ENCODE measurements around the gene SLC25A36. TPM values are rescaled to one million over a fixed set of nuclear protein-coding genes. Genes with fewer than 3 reads are reported as not detected.

The SLC25A36 gene
- total and polyA plus RNA-seq, 2 donors (not counting 1 experiment from before 2014, with no cell fraction given): 29.3 to 76.0 TPM

DNA sequence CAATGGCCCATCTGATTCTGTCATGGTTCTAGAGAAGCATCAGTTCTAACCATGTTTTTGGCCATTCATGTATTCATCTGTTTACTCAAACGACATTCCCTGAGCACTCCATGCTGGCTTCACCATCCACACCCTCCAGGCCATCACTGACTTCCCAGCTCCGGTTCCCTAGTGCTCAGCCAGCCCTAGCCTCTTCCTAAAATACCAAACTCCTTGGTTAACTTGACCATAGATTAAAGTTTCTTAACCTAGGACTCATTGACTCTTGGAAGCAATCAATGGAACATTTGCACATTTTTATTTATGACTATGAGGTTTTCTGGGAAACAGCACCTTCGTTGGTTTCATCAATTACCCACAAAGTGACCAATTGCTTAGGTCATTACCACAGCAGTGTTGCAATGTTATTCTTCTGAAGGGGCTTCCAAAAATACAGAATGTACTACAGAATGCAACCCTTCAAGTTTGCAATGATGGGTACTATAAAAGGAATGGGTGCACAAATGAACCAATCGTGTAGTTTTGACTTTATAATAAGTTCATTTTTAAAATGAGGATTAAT, 27.2 kb upstream of the SLC25A36 start:
- Histone ChIP-seq H3K9ac (ENCODE audit: low read length) (no peak overlapping the region), H3K79me2 (ENCODE audit: control insufficient read depth, insufficient read depth, low read length) (no peaks in the 10 kb centered on the region), H4K20me1 (ENCODE audit: control insufficient read depth, insufficient read depth, low read length, poor library complexity, severe bottlenecking) (no peaks in the 10 kb centered on the region), H3K36me3 (replicated peaks in 1 of 2; ENCODE audit: control extremely low read depth in 1 of 2, control insufficient read depth in 1 of 2, extremely low read depth in 1 of 2, insufficient read depth in 2 of 2, low read length in 1 of 2) (no peaks in the 10 kb centered on the region), H3K27me3 (replicated peaks in 1 of 4; ENCODE audit: control extremely low read depth in 1 of 4, control insufficient read depth in 3 of 4, insufficient read depth in 4 of 4, low read length in 3 of 4) (peaks cover 0 to 3% (median 0%) of the 10 kb centered on the region in 4 experiments), H3K4me1 (ENCODE audit: control insufficient read depth in 2 of 2, insufficient read depth in 2 of 2, low read length in 2 of 2) (no peaks in the 10 kb centered on the region), H3K27ac (ENCODE audit: low read length in 2 of 2) (no peak overlapping the region), H3K4me3 (ENCODE audit: control extremely low read depth in 1 of 5, extremely low read depth in 1 of 5, insufficient read depth in 1 of 5, low read depth in 2 of 5, low read length in 4 of 5) (no peak overlapping the region), H3K4me2 (replicated peaks; ENCODE audit: low read depth, low read length, poor library complexity, severe bottlenecking) (no peak overlapping the region), H3K9me3 (ENCODE audit: control extremely low read depth in 1 of 3, control insufficient read depth in 2 of 3, insufficient read depth in 1 of 3, low read length in 2 of 3) (no peaks in the 10 kb centered on the region), H2AFZ (ENCODE audit: insufficient read depth, low read depth, low read length, poor library complexity, severe bottlenecking) (no peak overlapping the region)
- DNase-seq (no peak), ATAC-seq (ENCODE audit: low read depth) (no peak)
- intact Hi-C loops (cut with micrococcal nuclease): no loop called here
- Mint-ChIP-seq H3K27me3 (peaks cover 38% of the 10 kb centered on the region), H3K9me3 (ENCODE audit: insufficient read depth) (no peaks in the 10 kb centered on the region), H3K4me1 (no peaks in the 10 kb centered on the region), H3K27ac (no peak overlapping the region), H3K4me3 (no peak overlapping the region)
- ChIA-PET CTCF (no interaction called here), POLR2A (no interaction called here)
- TF ChIP-seq CTCF (IDR thresholded peaks at IDR 0.05): no peak
- no peak for TF ChIP-seq EZH2 (IDR thresholded peaks at IDR 0.05; ENCODE audit: borderline replicate concordance, insufficient read depth, low read depth, low read length, poor library complexity, severe bottlenecking)
- 79% methylated on average over 2 of the region's 4 CpGs for WGBS (ENCODE audit: insufficient coverage)

DNA sequence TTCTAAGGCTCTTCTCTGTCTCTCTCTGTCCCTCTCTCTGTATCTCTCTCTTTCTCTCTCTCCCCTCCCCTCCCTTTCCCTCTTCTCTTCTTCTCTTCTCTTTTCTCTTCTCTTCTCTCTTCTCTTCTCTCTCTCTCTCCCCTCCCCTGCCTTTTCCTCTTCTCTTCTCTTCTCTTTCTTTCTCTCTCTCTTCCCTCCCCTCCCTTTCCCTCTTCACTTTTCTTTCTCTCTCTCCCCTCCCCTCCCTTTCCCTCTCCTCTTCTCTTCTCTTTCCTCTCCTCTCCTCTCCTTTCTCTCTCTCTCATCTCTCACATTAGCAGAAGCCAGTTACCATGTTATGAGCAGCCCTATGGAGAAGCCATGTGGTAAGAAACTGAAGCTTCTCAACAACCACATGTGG, 25.0 kb upstream of the SLC25A36 start:
- ChIA-PET CTCF (no interaction called here), POLR2A (no interaction called here)
- Histone ChIP-seq H3K4me1 (ENCODE audit: control insufficient read depth in 2 of 2, insufficient read depth in 2 of 2, low read length in 2 of 2) (no peaks in the 10 kb centered on the region), H3K4me2 (replicated peaks; ENCODE audit: low read depth, low read length, poor library complexity, severe bottlenecking) (no peak overlapping the region), H3K9me3 (ENCODE audit: control extremely low read depth in 1 of 3, control insufficient read depth in 2 of 3, insufficient read depth in 1 of 3, low read length in 2 of 3) (no peaks in the 10 kb centered on the region), H4K20me1 (ENCODE audit: control insufficient read depth, insufficient read depth, low read length, poor library complexity, severe bottlenecking) (no peaks in the 10 kb centered on the region), H3K27me3 (replicated peaks in 1 of 4; ENCODE audit: control extremely low read depth in 1 of 4, control insufficient read depth in 3 of 4, insufficient read depth in 4 of 4, low read length in 3 of 4) (peaks cover 0 to 4% (median 2%) of the 10 kb centered on the region in 4 experiments), H3K27ac (ENCODE audit: low read length in 2 of 2) (no peak overlapping the region), H3K9ac (ENCODE audit: low read length) (no peak overlapping the region), H3K36me3 (replicated peaks in 1 of 2; ENCODE audit: control extremely low read depth in 1 of 2, control insufficient read depth in 1 of 2, extremely low read depth in 1 of 2, insufficient read depth in 2 of 2, low read length in 1 of 2) (no peaks in the 10 kb centered on the region), H3K79me2 (ENCODE audit: control insufficient read depth, insufficient read depth, low read length) (no peaks in the 10 kb centered on the region), H2AFZ (ENCODE audit: insufficient read depth, low read depth, low read length, poor library complexity, severe bottlenecking) (no peak overlapping the region), H3K4me3 (ENCODE audit: control extremely low read depth in 1 of 5, extremely low read depth in 1 of 5, insufficient read depth in 1 of 5, low read depth in 2 of 5, low read length in 4 of 5) (no peak overlapping the region)
- H3K27ac Mint-ChIP-seq: no peak overlapping the region
- H3K9me3 Mint-ChIP-seq (ENCODE audit: insufficient read depth): no peaks in the 10 kb centered on the region
- DNase-seq (no peak), ATAC-seq (ENCODE audit: low read depth) (no peak)
- H3K27me3 Mint-ChIP-seq: peaks cover 43% of the 10 kb centered on the region
- TF ChIP-seq CTCF (IDR thresholded peaks at IDR 0.05) (no peak), EZH2 (IDR thresholded peaks at IDR 0.05; ENCODE audit: borderline replicate concordance, insufficient read depth, low read depth, low read length, poor library complexity, severe bottlenecking) (no peak)
- H3K4me3 Mint-ChIP-seq: no peak overlapping the region
- no peaks in the 10 kb centered on the region for H3K4me1 Mint-ChIP-seq
- intact Hi-C loops (cut with micrococcal nuclease): no loop called here

Data from B cell (primary cell).